ELF-1 (cell line): ENCODE data around the gene CLIC5.
A peak's percentile ranks its signal among the peaks of the same experiment; 100 is the strongest.

ENCODE experiments used
- DNase-seq: peaks from one replicate; pipeline ENCODE4 v3.0.0-alpha.2; 2016; ENCODE audit warnings: low read depth, low spot score

CLIC5 gene

DNA sequence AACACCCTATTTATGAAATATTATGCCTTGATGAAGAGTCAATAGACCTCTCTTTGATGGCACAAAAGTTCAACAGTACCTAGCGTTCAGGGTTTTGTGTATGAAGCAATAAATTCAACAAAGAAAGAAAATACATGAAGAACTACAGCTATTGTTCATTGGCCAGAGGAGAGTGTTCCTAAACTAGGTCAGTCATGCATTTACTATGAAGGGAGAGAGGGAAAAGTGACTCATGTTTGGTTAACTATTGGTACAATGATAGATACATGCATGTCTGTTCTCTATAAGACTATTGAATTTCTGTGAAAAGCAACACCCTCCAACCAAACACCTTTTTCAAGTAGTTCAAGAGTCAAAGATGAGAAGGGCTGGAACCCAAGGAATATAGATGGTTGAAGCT is 50.7 kb downstream of the CLIC5 start:
- no peak for DNase-seq

DNA sequence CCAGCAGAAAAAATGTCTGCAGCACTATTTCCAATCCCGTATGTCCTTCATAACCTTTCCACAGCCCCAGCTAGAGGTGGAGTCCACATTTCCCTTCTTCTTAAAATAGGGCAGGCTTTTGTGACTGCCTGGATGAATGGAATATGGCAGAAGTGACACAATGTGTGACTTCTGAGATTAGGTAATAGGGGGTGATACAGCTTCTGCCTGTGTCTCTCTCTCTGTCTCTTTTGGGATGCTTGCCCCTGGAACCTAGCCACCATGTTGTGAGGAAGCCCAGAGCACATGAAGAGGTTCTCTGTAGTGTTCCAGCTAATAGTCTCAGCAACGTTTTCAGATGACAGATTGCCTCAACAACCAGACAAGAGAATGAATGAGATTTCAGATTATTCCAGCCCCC is 51.4 kb downstream of the CLIC5 start:
- no peak for DNase-seq

DNA sequence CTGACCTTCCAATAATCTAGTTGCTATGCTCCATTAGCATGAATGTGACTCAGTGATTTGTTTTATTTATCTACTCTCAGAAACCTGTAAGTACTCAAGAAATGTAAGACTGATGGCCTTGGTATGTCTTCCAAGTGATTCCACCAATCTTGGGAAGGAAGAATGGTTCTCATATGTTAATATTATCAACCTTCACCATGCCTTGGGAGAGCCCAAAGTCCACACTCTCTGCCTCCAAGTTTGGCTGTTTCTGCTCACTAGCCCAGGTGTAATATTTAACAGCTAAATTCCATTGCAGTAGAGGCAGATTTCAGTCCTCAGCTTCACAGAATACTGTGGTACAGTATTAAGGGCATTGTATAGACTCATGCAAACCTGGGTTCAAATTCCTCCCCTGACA is 51.8 kb downstream of the CLIC5 start:
- DNase-seq, result no peak

DNA sequence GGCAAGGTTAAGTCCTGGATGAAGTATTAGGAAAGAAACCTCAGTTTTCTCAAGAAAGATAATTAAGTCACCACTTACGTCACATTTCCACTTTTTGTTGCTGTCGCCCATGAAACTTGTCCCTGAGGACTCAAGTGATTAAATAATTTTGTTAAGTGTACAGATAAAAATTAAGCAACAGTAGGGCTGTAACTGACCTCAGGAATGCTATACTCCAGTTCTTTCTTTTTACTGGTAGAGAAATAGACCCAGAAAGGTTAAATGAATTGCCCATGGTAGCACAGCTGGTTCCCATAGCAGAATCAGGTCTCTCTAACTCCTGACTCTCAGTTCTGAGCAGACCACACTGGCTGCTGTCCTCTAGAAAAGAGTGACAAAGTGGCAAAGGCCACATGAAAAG is 54.5 kb downstream of the CLIC5 start:
- DNase-seq, result no peak

DNA sequence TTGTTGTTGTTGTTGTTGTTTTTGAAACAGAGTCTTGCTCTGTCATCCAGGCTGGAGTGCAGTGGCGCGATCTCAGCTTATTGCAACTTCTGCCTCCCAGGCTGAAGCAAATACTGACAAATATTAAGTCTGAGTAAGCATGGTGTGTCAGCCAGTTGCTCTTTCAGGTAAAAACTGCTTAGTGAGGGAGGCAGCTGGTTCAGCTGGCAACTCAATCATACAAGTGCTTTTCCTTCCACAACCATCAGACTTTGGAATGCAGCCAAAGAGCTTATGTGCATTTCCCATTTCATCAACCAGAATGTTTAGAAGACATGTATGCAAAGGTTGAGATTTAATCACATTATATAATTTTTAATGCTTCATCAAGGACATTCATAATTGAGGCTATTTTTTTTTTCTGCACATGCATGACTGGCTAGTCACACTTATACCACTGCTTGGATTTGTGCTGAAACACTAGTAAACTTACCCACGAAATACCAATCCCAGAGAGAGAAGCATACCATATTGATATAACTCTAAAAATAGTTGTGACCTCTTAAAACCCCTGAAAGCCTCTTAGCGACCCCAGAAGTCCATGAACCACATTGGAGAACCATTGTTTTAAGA is 56.0 kb downstream of the CLIC5 start:
- DNase-seq, result no peak

DNA sequence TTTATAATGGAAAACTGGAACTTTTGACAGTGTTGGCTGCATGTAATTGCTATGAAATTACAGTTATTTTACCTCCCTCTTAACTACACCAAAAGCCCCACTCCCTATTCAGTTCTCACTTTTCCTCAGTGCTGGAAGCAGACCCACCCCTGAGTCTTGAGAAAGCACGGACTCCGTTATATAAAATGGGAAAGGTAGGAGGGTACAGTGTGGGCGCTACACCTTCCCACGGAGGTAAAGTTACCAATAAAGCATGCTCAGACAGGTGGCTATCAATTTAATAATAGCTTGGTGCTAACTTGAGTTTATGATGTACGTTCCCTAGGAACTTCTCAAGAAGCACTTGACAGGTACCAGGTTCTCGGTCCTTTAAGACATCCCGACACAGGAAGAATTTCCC is 59.0 kb downstream of the CLIC5 start:
- no peak for DNase-seq

DNA sequence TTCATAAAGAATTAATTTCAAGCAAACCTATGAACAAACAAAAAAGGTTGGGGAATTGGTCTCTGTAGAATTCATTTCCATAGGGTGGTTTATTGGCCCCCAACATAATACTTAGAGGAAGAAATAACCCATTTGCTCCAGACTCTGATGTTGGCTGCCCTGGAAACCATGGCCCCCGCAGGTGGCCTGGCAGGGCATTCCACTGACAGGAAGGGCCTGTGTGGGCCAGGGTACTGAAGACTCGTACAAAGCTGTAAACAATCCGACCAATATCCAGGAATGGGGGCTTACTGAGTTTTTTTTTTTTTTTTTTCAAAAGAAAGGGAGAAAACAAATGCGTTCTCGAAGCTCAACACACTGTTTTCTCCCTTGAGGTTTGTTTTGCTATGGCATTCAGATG is 59.5 kb downstream of the CLIC5 start:
- no peak for DNase-seq

DNA sequence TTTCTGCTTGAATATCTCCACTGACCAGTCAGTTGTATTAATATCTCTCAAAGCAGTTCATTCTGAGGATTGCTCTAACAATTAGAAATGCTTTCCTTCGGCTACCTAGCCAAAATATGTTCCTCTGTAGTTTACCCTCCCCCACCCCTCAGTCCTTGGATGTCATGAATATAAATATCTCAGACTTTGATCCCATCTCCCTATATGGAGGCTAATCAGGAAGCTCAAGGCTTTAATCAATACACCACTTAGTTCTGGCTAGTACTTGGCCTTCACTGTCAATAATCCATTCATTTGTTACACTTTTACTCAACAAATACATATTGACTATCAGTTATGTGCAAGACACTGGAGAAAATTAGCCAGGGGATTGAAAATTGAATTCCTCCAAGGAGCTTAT is 60.1 kb downstream of the CLIC5 start:
- no peak for DNase-seq

DNA sequence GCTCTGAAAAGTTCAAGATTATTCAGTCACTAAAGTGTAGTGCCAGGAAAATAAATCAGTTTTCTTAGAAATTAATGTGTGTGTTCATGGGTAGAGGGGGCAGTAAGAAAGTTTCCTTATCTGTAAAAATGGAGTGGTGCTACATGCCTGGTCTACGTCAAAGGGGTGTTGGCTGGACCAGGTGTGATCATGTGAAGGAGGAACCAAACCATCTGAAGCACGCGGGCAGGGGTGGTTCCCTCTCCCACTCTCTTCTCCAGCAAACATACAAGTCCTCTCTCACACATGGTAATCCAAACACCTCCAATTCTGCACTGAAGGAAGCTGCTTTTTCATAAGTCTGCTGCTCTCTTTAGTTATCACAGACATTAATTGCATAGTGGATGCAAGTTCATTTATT is 63.1 kb downstream of the CLIC5 start:
- DNase-seq, result no peak

DNA sequence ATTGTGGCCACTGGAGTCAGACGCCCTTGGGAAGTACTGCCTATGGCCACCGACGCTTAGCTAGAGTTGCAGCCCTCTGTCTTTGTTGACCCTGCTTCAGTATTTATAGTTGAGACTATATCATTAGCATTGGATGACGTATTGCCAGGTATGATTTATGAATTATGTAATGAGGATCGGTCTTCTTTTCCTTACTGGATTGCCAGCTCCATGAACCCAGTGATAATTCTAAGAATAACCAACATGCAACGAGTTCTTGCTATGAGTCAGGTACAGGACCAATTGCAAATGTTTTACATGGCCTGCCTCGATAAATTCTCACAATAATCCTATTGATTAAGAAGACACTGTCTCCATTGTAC is 63.5 kb downstream of the CLIC5 start:
- no peak for DNase-seq

DNA sequence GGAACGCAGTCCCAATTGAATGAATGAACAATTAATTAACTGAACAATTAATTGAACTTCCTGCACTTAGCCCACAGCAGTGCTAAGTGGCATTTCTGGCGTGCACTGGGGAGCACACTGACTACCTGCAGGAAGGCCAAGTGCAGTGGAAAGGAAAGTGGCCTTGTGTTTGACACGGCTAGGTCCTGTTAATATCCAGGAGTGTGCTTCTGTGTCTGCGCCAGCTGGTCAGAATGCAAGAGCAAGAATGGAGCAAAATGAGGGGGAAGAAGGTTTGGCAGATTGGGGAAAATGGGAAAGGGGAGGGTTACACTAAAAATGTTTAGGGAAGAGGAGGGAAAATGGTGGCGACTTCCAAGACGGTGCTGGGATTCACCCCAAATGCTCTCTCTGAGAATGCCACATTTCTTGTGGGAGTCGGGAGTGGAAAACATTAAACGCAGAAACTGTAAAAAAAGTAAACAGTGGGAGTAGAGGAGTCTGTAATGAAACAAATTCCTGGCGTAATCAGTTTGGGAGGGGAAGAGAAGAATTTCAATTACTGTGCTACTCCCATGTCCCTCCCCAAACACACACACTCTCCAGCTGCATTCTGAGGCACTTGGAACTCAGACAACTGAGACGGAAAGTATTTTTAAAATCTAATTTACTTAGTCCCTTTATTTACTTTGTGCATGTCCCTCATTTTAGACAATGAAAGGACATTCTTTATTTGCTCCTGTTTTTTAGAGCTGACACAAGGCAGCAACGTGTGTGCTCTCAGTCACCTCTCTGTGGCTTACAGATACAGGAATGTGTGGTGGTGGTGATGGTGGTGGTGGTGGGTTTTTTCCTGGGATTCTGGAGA is 64.1 kb downstream of the CLIC5 start:
- DNase-seq, result no peak

DNA sequence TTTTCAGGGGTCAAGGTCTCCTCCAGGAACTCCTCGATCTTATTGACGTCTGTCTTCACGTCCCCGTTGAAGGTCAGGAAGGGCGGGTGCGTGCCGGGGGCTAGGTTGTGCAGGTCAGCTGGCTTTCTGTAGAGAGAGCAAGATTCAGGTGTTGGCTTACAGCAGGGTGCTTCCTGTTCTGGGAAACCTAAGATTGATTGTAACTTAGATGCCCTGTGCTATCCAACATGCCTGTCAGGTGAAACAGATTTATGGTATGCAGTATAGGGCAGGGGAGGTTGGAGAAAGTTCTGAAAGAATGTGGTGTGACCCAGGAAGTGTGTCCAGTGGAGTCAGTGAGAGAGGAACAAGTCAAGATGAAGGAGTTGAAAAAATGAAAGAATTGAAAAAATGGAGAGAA is 66.4 kb downstream of the CLIC5 start:
- no peak for DNase-seq

DNA sequence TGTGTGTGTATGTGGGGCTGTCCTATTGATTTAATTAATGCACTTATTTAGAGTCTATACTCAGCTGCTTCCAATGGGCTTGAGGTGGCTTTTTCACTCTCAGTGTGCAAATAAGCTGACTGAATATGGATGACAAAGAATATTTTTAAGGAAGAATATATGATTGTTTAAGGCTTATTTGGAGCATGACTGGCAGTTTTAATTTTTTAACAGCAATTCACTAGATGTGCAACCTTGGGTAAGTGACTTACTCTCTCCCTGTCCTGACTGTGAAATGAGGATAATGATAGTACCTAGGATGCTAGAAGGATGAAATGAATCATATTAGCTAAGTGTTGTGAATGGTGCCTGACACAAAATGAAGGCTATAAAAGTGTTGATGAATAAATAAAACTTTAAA is 67.9 kb downstream of the CLIC5 start:
- no peak for DNase-seq

DNA sequence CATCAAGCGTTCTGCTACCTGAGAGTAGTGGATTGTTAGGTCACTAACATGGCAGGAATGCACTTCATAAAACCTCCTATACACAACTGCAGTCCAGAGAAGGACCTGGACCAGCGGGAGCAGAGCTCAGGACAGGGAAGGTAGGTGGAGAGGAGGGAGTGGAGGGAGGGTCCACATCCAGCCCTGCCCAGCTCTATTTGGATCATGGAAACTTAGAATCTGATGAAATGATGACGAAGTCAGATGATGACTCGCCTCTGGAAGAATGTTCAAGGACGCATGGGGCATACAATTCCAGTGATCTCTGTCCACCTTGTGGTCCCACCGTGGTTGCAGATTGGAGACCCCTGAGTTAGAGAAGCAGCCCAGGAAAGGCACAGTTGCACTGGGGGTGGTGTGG is 68.8 kb downstream of the CLIC5 start:
- no peak for DNase-seq

DNA sequence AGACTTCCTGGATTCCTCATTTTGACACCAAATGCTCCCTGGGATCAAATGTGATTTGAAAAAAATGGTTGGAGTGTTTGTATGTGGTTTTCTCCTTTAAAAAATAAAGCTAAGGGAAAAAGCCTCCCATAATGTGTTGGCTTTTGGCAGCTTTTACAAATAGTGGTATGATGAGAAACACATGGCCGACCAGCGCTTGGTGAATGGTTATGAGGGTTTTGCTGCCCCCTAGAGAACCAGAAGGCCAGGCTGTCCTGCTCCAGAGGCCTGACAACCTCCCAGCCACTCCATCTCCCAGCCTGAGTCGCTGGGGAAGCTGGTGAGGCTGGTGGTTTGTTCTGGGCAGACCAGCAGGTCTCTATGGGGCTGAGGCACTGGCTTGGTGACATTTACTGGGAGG is 69.3 kb downstream of the CLIC5 start:
- DNase-seq, result peak; percentile 62

DNA sequence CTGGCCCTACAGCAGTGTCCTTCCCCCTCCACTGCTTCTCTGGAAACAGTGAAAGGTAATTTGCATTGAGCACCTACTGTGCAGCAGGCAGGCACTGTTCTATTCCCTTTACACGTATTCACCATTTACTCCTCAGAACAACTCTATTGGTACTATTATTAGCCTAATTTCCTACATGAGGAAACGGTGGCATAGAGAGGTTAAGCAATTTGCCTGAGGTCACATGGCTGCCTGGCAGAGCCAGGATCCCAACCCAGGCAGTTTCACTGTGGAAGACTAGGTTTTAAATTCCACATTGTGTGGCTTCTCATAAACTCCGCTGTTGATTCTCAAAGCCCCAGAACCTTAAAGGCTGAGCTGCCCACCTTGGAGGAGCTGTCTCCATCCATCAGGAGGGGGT is 72.7 kb downstream of the CLIC5 start:
- DNase-seq, result no peak

DNA sequence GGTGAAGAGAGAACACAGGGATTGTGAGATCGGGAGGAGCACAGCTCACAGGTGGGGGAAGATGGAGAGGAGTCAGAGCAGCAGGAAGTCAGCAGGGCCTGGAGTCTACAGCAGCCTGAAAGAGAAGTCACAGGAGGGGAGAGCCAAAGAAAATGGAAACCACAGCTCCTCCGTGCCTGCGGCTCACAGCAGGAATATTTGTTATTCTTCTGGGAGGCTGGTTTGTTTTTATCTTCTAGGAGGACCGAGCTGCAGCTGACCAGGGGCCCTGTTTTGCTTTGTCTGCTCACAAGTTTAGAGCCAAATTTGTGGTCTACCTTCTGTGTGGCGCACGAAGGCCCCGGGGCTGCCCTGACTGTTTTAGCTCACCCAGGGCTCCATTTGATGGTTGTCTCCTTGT is 81.8 kb downstream of the CLIC5 start:
- peak; percentile 81 for DNase-seq

DNA sequence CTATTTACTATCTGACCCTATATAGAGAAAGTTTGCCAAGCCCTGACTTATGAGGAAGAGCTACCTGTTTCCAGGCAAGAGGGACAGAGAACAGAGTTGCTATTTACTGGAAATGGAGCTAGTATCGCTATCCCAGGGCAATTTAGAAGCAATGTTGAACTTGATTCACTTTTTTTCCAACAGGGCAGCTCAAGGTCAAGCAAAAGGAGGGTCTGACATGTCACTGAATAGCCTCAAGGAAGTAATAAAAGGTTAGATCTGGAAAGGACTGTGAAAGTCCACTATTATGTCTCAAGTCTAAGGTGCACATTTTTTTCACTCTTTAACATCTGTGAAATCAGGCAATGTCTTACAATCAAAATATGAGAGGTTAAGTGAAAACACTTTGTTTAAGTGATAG is 84.4 kb downstream of the CLIC5 start:
- DNase-seq, result no peak

DNA sequence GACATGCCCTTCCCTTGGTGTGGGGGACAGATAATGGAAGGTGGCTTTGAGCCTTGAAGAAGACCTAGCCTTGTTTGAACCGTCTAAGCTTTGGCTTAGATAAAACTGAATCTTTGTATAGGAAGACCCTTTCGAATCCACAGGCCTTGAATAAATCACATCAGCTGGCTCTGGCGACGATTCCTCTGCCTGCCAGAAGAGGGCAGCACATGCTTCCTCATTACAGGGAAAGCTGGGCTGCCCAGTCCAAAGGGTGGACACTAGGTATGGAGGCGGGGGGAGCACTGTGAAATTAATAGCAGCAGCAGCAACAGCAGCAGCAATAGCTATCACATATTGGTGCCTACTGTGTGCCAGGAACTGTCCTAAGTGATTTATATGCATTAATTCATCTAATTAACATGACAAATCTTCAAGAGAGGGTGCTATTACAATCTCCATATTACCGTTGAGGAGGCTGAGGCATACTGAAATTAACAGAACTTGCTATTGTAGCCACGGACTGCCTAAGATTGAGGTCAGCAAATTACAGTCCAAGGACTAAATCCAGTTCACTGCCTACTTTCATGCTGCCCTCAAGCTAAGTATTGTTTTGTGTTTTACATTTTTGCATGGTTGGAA is 85.1 kb downstream of the CLIC5 start:
- peak; percentile 85 for DNase-seq

DNA sequence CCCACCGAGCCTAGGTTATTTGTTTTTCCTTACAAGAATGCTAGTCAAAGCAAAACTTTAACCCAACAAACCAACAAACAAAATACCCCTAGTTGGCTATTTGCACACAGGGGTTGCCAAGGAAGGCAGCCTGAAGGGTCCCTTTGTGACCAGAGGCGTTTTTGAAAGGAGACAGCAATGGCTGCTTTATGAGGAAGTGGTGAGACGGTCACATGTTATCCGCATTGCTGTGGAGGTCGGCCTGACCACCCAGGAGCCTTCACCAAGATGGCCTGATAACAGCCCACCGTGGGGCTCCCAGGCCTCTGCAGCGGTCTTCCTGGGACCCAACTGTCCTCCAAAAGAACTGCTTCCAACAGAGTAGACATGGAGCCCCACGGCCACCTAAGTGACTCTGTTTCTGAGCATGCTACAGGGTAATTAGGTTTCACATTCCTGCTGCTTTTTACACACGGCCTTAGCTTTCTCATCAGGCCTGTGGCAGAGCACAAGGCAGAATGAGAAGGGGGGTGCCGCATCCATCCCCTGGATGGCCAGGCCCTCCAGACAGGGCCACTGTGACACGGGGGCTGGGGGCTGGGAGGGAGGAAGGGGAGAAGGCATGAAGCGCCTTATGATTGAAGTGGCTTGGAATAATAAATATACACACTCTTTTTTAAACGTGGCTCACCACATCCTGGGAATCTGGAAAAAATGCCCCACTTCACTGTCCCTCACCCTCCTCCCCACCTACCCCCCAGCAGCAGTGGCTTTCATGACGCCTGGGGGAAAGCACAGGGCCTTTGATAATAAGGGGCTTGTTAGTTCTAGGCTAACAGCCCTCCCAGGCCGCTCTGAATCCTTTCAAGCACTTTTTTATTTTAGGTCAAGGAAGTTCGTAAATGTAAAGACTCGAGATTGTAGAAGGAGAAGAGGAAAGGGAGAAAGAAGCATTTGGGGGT is 86.0 kb downstream of the CLIC5 start:
- DNase-seq, result peak; percentile 34

DNA sequence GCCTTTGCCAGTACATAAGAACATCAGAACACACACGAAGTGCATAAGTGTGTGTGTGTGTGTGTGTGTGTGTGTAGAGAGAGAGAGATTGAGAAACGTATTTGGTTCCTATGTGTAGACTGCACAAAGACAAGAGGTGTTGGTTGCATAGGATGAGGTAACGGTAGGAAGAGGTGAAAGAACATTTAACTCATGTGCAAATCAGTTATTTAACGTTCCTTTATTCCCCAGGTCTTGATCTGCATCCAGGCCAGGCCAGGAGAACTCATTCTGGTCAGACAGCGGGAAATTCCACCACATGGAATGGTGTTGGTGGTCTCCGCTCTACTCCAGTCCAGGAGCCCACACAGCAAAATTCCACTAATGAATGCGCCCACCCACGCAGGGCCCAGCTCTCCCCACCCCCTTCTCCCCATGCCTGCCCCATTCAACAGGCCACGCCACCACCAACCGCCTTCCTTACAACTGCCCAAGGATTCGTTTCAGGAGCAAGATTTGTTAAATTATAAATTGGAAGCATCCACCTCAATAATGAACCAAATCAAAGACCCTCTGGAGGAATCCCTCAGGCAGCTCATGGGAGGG is 86.8 kb downstream of the CLIC5 start:
- DNase-seq, result no peak
